Left ventricle myocardium superior (tissue), 1 donor: Measurements from ENCODE around the gene TCEA3. TPM values are rescaled to one million over a fixed set of nuclear protein-coding genes. Genes with fewer than 3 reads are reported as not detected.
"Not testable (repeated sequence)": the region's sequence is repeated elsewhere in the genome, so short reads cannot be mapped to it uniquely, and the experiment has no call there.

Source experiments
- ATAC-seq: fragments of 200-7000 bp; cut with Tn5 transposase; one replicate; pipeline ENCODE4 v1.9.1; 2020; ENCODE audit warnings: mild to moderate bottlenecking, moderate library complexity
- DNase-seq: peaks from one replicate; pipeline ENCODE4 v3.0.0-alpha.2; 2020
- intact Hi-C: fragments of 100-400 bp; cut with micrococcal nuclease; formaldehyde crosslinking; loops from one replicate; pipeline ENCODE4 v1.11.0; 2022
- total RNA-seq: library from RNA; stranded (reverse); fragmentation: NEBNext Ultra II Directional; extraction: Animal tissue kit (Norgen Biotek cat#: 25700); gene quantifications from one replicate; pipeline ENCODE4 v1.2.1, GENCODE V29; 2021
- donor health status: DM: no; HTN: yes; CAD: no; lungs with severe emphysema.

The TCEA3 gene
- total RNA-seq, 1 donor from 2014 or later = 81.0 TPM

GRCh38 chr1:23376890-23377811 lies 47.4 kb downstream of the TCEA3 start:
- ATAC-seq (peak; percentile 84), DNase-seq (peak; percentile 69)
- intact Hi-C loops = no loop called here

- ATAC-seq, DNase-seq, intact Hi-C loops: not testable (repeated sequence)
Observed at GRCh38 chr1:23374079-23374735, 50.3 kb downstream of the TCEA3 start.

- DNase-seq (no peak), ATAC-seq (no peak)
- intact Hi-C loops = no loop called here
Observed at GRCh38 chr1:23371987-23372880, 52.3 kb downstream of the TCEA3 start.

- no peak for DNase-seq
- intact Hi-C loops = no loop called here
- no peak for ATAC-seq
Observed at GRCh38 chr1:23370709-23371584, 53.6 kb downstream of the TCEA3 start.

- ATAC-seq = no peak
- intact Hi-C loops = no loop called here
Observed at GRCh38 chr1:23370330-23370708, 54.2 kb downstream of the TCEA3 start.

GRCh38 chr1:23369335-23370013 lies 55.1 kb downstream of the TCEA3 start, which contains the start of gene ZNF436:
ZNF436 (minus strand) TSS chr1:23369836; CDS start chr1:23368005, 1,831 bp downstream.
- intact Hi-C loops = no loop called here
- DNase-seq (peak; percentile 90), ATAC-seq (peak; percentile 55)

More at GRCh38 chr1:23370330-23370708, 54.2 kb downstream of the TCEA3 start:
- DNase-seq = no peak

- intact Hi-C loops = no loop called here
- ATAC-seq (peak; percentile 88), DNase-seq (peak; percentile 96)
Observed at GRCh38 chr1:23368562-23369334, 55.8 kb downstream of the TCEA3 start.

GRCh38 chr1:23367791-23368561 lies 56.6 kb downstream of the TCEA3 start:
- intact Hi-C loops = no loop called here
- DNase-seq = peak; percentile 99
- peak; percentile 90 for ATAC-seq

- DNase-seq (no peak), ATAC-seq (no peak)
- intact Hi-C loops = no loop called here
Observed at GRCh38 chr1:23367451-23367790, 57.1 kb downstream of the TCEA3 start.

- ATAC-seq (no peak), DNase-seq (no peak)
- intact Hi-C loops = no loop called here
Observed at GRCh38 chr1:23366598-23366997, 58.0 kb downstream of the TCEA3 start.

GRCh38 chr1:23366146-23366545 lies 58.4 kb downstream of the TCEA3 start:
- ATAC-seq (no peak), DNase-seq (no peak)
- intact Hi-C loops = no loop called here

GRCh38 chr1:23362218-23362713 lies 62.3 kb downstream of the TCEA3 start:
- no peak for ATAC-seq

GRCh38 chr1:23358310-23358875 lies 66.2 kb downstream of the TCEA3 start:
- intact Hi-C loops = no loop called here

More at GRCh38 chr1:23362218-23362713, 62.3 kb downstream of the TCEA3 start:
- intact Hi-C loops = no loop called here
- DNase-seq = no peak

GRCh38 chr1:23357138-23357908 lies 67.2 kb downstream of the TCEA3 start:
- intact Hi-C loops = no loop called here
- ATAC-seq (peak; percentile 38), DNase-seq (no peak)

More at GRCh38 chr1:23358310-23358875, 66.2 kb downstream of the TCEA3 start:
- ATAC-seq = no peak
- DNase-seq = no peak

- ATAC-seq (no peak), DNase-seq (no peak)
- intact Hi-C loops = no loop called here
Observed at GRCh38 chr1:23356471-23357137, 67.9 kb downstream of the TCEA3 start.
